Endothelial cell of umbilical vein (primary cell): Measurements from ENCODE around the gene PCLO. TPM values are rescaled to one million over a fixed set of nuclear protein-coding genes. Genes with fewer than 3 reads are reported as not detected.

Experiments used
- Bru-seq: library from RNA; stranded (reverse); fragments of 400-500 nt; gene quantifications from one replicate; lab custom pipeline; 2021; lab: Mats Ljungman, UMichigan
- BruChase-seq, 2 experiments: library from RNA; stranded (reverse); fragments of 400-500 nt; gene quantifications; one replicate each; lab custom pipeline; 2021; lab: Mats Ljungman, UMichigan
- BruUV-seq: library from RNA; stranded (reverse); fragments of 400-500 nt; replicated peaks from 2 replicates; lab custom pipeline; 2021; lab: Mats Ljungman, UMichigan
- CTCF ChIA-PET: fragments of 300-600, 350-600 bp; sonication (Branson Sonifier 250); formaldehyde crosslinking; loops from one replicate; lab custom pipeline; 2021; ENCODE audit warnings: antibody characterized with exemption, inconsistent platforms; lab: Charles Lee
- POLR2A ChIA-PET: fragments of 300-600, 350-600 bp; sonication (Branson Sonifier 250); formaldehyde crosslinking; loops from one replicate; lab custom pipeline; 2021; ENCODE audit warnings: antibody characterized with exemption, inconsistent platforms; lab: Charles Lee
- DNase-seq: peaks from one replicate; pipeline ENCODE4 v3.0.0-alpha.2; 2011; ENCODE audit warnings: low read depth, low spot score
- FAIRE-seq: peaks from 2 replicates; lab custom pipeline; 2011; peaks lifted over from hg19 to GRCh38; lab: Jason Lieb, UNC
- H2AFZ ChIP-seq: 2 replicates; pipeline ENCODE4 v1.6.0; 2012; ENCODE audit warnings: low read depth, low read length, control low read depth, inconsistent platforms
- H3K27ac ChIP-seq: 2 replicates; pipeline ENCODE4 v1.5.1; 2011; ENCODE audit warnings: low read depth, mild to moderate bottlenecking, control low read depth, low read length, moderate library complexity; ENCODE audit not compliant: insufficient read depth
- H3K27me3 ChIP-seq, 2 experiments: 2 replicates each; pipeline versions ENCODE4 v1.6.0 to v1.6.1; 2011; ENCODE audit warnings: low read length in 2 of 2, mixed read lengths in 1 of 2; ENCODE audit not compliant: control insufficient read depth in 2 of 2, insufficient read depth in 2 of 2
- H3K36me3 ChIP-seq, 2 experiments: 2 replicates in 1 of 2; 3 replicates in 1 of 2; pipeline ENCODE4 v1.5.1; 2011; ENCODE audit warnings: low read length in 2 of 2, mild to moderate bottlenecking in 1 of 2, moderate library complexity in 1 of 2; ENCODE audit not compliant: control insufficient read depth in 2 of 2, insufficient read depth in 2 of 2; ENCODE audit errors: extremely low read depth in 1 of 2
- H3K4me1 ChIP-seq: 3 replicates; pipeline ENCODE4 v1.5.1; 2011; ENCODE audit warnings: mild to moderate bottlenecking, low read length; ENCODE audit not compliant: control insufficient read depth, insufficient read depth; ENCODE audit errors: extremely low read depth
- H3K4me2 ChIP-seq: 2 replicates; pipeline ENCODE4 v1.6.1; 2011; ENCODE audit warnings: low read length, control low read depth, mixed read lengths; ENCODE audit not compliant: insufficient read depth
- H3K4me3 ChIP-seq, 3 experiments: fragments of 200-600 bp in 1 of 3; sonication (generic), shearing (Covaris generic) in 1 of 3; replicated peaks in 1 of 3; 2 replicates each; pipeline ENCODE4 v1.5.1; 2011 to 2016; ENCODE audit warnings: control low read depth in 3 of 3, low read length in 3 of 3, mild to moderate bottlenecking in 2 of 3, inconsistent platforms in 1 of 3, low read depth in 1 of 3, moderate library complexity in 1 of 3; ENCODE audit not compliant: insufficient read depth in 1 of 3
- H3K79me2 ChIP-seq: 2 replicates; pipeline ENCODE4 v1.6.0; 2012; ENCODE audit warnings: low read length, inconsistent platforms; ENCODE audit not compliant: control insufficient read depth, insufficient read depth
- H3K9ac ChIP-seq: replicated peaks from 2 replicates; pipeline ENCODE3; 2011; ENCODE audit warnings: low read length, control low read depth; ENCODE audit not compliant: insufficient read depth; ENCODE audit errors: extremely low read depth
- H3K9me1 ChIP-seq: replicated peaks from 3 replicates; pipeline ENCODE4 v1.6.0; 2011; ENCODE audit warnings: mild to moderate bottlenecking, low read length; ENCODE audit not compliant: control insufficient read depth, insufficient read depth; ENCODE audit errors: extremely low read depth
- H3K9me3 ChIP-seq: replicated peaks from 2 replicates; pipeline ENCODE4 v1.5.1; 2012; ENCODE audit warnings: low read length, inconsistent platforms; ENCODE audit not compliant: control insufficient read depth, insufficient read depth
- H4K20me1 ChIP-seq: replicated peaks from 2 replicates; pipeline ENCODE3; 2011; ENCODE audit warnings: mild to moderate bottlenecking, low read length; ENCODE audit not compliant: control insufficient read depth, insufficient read depth; ENCODE audit errors: extremely low read depth
- EZH2 ChIP-seq: IDR thresholded peaks from 2 replicates; pipeline ENCODE4 v1.6.1; 2012; ENCODE audit warnings: borderline replicate concordance, low read depth, mild to moderate bottlenecking, moderate library complexity, low read length, inconsistent platforms; ENCODE audit not compliant: severe bottlenecking
- FOS ChIP-seq: IDR thresholded peaks from 2 replicates; pipeline ENCODE4 v1.6.1; 2011; ENCODE audit warnings: mild to moderate bottlenecking, low read length, moderate library complexity, borderline replicate concordance; ENCODE audit not compliant: insufficient read depth
- JUN ChIP-seq: IDR thresholded peaks from 2 replicates; pipeline ENCODE4 v1.6.1; 2011; ENCODE audit warnings: borderline replicate concordance, low read depth; ENCODE audit not compliant: insufficient read length, insufficient read depth
- POLR2AphosphoS5 ChIP-seq: IDR thresholded peaks from 2 replicates; pipeline ENCODE4 v1.6.1; 2012; ENCODE audit warnings: low read depth, mild to moderate bottlenecking, control low read depth, low read length, moderate library complexity; ENCODE audit not compliant: insufficient read depth
- dilution Hi-C: fragments of 300-500 bp; cut with MboI; formaldehyde crosslinking; loops from one replicate; pipeline ENCODE4 v1.15.0; 2019; ENCODE audit warnings: low sequenced_read_pairs; ENCODE audit not compliant: extremely low pct_ligation_motif_present
- intact Hi-C: fragments of 100-400 bp; cut with micrococcal nuclease; formaldehyde crosslinking; loops from one replicate; pipeline ENCODE4 v1.10.0; 2022
- long read RNA-seq: library from polyadenylated mRNA; stranded (forward); transcript quantifications from one replicate; pipeline ENCODE4 v2.0.0, GENCODE V29; 2021
- polyA minus RNA-seq, 3 experiments: library from RNA; depleted of rRNA, polyadenylated mRNA; stranded (reverse); fragments of >200 nt; gene quantifications; 1 replicate in 1 of 3; 2 replicates in 2 of 3; pipeline ENCODE4 v1.2.3, GENCODE V29; 2011
- polyA plus RNA-seq, 4 experiments: library from polyadenylated mRNA; depleted of rRNA in 3 of 4; stranded (reverse) in 3 of 4; unstranded in 1 of 4; fragments of >200 nt; gene quantifications; 2 replicates each; pipeline versions ENCODE4 v1.2.1 to v1.2.3, GENCODE V29; 2011 to 2012; ENCODE audit warnings: missing spikeins in 1 of 4
- total RNA-seq: library from RNA; stranded (reverse); gene quantifications from 2 replicates; pipeline ENCODE4 v1.2.3, GENCODE V29; 2021

Gene PCLO, protein sequence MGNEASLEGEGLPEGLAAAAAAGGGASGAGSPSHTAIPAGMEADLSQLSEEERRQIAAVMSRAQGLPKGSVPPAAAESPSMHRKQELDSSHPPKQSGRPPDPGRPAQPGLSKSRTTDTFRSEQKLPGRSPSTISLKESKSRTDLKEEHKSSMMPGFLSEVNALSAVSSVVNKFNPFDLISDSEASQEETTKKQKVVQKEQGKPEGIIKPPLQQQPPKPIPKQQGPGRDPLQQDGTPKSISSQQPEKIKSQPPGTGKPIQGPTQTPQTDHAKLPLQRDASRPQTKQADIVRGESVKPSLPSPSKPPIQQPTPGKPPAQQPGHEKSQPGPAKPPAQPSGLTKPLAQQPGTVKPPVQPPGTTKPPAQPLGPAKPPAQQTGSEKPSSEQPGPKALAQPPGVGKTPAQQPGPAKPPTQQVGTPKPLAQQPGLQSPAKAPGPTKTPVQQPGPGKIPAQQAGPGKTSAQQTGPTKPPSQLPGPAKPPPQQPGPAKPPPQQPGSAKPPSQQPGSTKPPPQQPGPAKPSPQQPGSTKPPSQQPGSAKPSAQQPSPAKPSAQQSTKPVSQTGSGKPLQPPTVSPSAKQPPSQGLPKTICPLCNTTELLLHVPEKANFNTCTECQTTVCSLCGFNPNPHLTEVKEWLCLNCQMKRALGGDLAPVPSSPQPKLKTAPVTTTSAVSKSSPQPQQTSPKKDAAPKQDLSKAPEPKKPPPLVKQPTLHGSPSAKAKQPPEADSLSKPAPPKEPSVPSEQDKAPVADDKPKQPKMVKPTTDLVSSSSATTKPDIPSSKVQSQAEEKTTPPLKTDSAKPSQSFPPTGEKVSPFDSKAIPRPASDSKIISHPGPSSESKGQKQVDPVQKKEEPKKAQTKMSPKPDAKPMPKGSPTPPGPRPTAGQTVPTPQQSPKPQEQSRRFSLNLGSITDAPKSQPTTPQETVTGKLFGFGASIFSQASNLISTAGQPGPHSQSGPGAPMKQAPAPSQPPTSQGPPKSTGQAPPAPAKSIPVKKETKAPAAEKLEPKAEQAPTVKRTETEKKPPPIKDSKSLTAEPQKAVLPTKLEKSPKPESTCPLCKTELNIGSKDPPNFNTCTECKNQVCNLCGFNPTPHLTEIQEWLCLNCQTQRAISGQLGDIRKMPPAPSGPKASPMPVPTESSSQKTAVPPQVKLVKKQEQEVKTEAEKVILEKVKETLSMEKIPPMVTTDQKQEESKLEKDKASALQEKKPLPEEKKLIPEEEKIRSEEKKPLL (N-terminal part only)
- total RNA-seq (0.65 and 0.75 TPM in 2 replicates), polyA plus RNA-seq (0.04 and 0.06 TPM in 2 replicates), polyA minus RNA-seq (0.12 and 0.17 TPM in 2 replicates), Bru-seq, nascent RNA (percentile 20 among the genes with signal in this experiment), BruChase-seq, experiment 1, labeled RNA remaining after a 6-hour chase (percentile 25 among the genes with signal in this experiment), BruChase-seq, experiment 2, labeled RNA remaining after a 2-hour chase (percentile 33 among the genes with signal in this experiment)
- 0.04 TPM in 2 replicates for polyA plus RNA-seq (2011; cell fraction: cytosol; rRNA removed)
- 0.13 and 0.41 TPM in 2 replicates for polyA plus RNA-seq (2011; cell fraction: nucleus; rRNA removed)
- polyA plus RNA-seq (2012), result 0.07 and 0.47 TPM in 2 replicates
- not detected for polyA minus RNA-seq (2011; cell fraction: cytosol; rRNA and poly(A)+ RNA removed)
- polyA minus RNA-seq (2011; cell fraction: nucleus; rRNA and poly(A)+ RNA removed), result 0.43 and 0.96 TPM in 2 replicates
- long read RNA-seq, result 0 reads

DNA sequence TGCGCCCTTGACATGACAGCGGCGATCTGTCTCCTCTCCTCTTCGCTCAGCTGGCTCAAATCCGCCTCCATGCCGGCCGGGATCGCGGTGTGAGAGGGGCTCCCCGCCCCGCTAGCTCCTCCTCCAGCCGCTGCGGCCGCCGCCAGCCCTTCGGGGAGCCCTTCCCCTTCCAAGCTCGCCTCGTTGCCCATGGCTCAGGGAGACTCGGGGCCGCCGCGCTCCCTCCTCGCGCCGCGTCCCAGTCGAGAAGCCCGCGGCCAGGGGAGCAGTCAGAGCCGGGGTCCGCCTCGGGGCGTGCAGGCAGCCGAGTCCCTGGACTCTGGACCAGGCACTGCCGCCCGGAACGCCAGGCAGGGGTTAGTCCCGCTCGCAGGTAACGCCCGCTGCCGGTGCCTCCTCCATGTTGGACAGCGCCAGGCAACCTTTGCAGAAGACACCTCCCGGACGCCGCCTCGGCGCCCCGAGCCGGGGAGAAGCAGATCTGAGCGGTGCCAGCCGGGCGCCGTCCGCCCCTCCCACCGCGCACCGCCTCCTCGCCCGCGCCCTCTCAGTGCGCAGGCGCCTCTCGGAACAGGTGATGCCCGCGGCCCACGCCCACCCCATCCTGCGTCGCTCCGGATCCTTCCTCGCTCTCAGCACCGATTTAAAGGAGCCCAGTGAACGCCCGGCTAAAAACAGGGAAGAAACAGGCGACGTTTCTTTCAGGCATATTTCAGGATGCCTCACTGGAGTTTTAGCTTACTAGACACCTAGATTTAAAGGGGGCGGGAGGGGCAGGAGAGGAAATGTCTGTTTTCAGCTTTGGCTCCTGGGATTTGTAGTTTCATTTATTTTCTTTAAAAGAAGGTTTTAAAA is at the start of gene PCLO:
Gene PCLO (minus strand): TSS at position 483 of the 855 bp plus-strand sequence. CDS start 292 bp downstream, at position 191.
- peak within 1 kb of the TSS; percentile 80 for H2AFZ ChIP-seq
- POLR2A ChIA-PET, result no interaction called here
- DNase-seq (peak; percentile 54), FAIRE-seq (peak; percentile 70)
- peaks cover 9% of the 10 kb centered on the region for H3K4me1 ChIP-seq
- CTCF ChIA-PET, result interaction anchor here (1.8 to 1.9 kb wide), 2 partner anchors 10 to 352 kb away, joined by 7 to 8 read pairs; no protein-coding TSS in a partner anchor
- no peaks in the 10 kb centered on the region for H3K9me3 ChIP-seq
- no peak for TF ChIP-seq POLR2AphosphoS5
- peak; percentile 54 for TF ChIP-seq EZH2
- no peak for TF ChIP-seq JUN
- no peak for TF ChIP-seq FOS
- peak within 1 kb of the TSS; percentile 44 for H3K9ac ChIP-seq
- H3K79me2 ChIP-seq, result no peaks in the 10 kb centered on the region
- no TSS peak for BruUV-seq
- H4K20me1 ChIP-seq, result no peaks in the 10 kb centered on the region
- H3K4me2 ChIP-seq, result peak within 1 kb of the TSS; percentile 91
- peaks cover 4 to 10% of the 10 kb centered on the region in 2 experiments for H3K27me3 ChIP-seq
- dilution Hi-C loops (no loop called here), intact Hi-C loops (loop anchor here (5.0 kb wide), 1 partner anchor 350 kb away; no protein-coding TSS in a partner anchor)
- no peaks in the 10 kb centered on the region for H3K9me1 ChIP-seq
- H3K4me3 ChIP-seq, result peak within 1 kb of the TSS; percentile 34 to 62 (median 43)
- no peak within 1 kb of the TSS for H3K27ac ChIP-seq
- H3K36me3 ChIP-seq, result no peaks in the 10 kb centered on the region
